Osteoblast (primary cell): ENCODE data around the gene LIMS3. TPM values are rescaled to one million over a fixed set of nuclear protein-coding genes. Genes with fewer than 3 reads are reported as not detected.
"Not testable (repeated sequence)": the region's sequence is repeated elsewhere in the genome, so short reads cannot be mapped to it uniquely, and the experiment has no call there.

Experiments used
- DNase-seq: peaks from one replicate; pipeline ENCODE4 v3.0.0; 2011; ENCODE audit warnings: low spot score, mixed read lengths; ENCODE audit not compliant: insufficient read length; ENCODE audit errors: missing footprints
- H2AFZ ChIP-seq: 2 replicates; pipeline ENCODE4 v1.6.0; 2011; ENCODE audit warnings: mild to moderate bottlenecking, low read length
- H3K27ac ChIP-seq: 2 replicates; pipeline ENCODE4 v1.5.1; 2011; ENCODE audit warnings: mild to moderate bottlenecking, low read depth, low read length, moderate library complexity
- H3K27me3 ChIP-seq: 2 replicates; pipeline ENCODE4 v1.6.0; 2012; ENCODE audit warnings: mild to moderate bottlenecking, control low read depth, inconsistent platforms, low read length, moderate library complexity; ENCODE audit not compliant: insufficient read depth
- H3K36me3 ChIP-seq: 2 replicates; pipeline ENCODE4 v1.5.1; 2011; ENCODE audit warnings: mild to moderate bottlenecking, low read length, control low read depth, moderate library complexity; ENCODE audit not compliant: insufficient read depth
- H3K4me1 ChIP-seq: 2 replicates; pipeline ENCODE4 v1.5.1; 2011; ENCODE audit warnings: mild to moderate bottlenecking, low read length, control low read depth, moderate library complexity; ENCODE audit not compliant: insufficient read depth
- H3K4me2 ChIP-seq: 2 replicates; pipeline ENCODE4 v1.6.0; 2011; ENCODE audit warnings: mild to moderate bottlenecking, low read length; ENCODE audit not compliant: insufficient read depth
- H3K4me3 ChIP-seq: fragments of 200-600 bp; sonication (generic); 3 replicates; pipeline ENCODE4 v1.5.1; 2012; ENCODE audit warnings: mild to moderate bottlenecking, low read length, inconsistent platforms; ENCODE audit not compliant: insufficient read depth
- H3K79me2 ChIP-seq: 2 replicates; pipeline ENCODE4 v1.6.0; 2012; ENCODE audit warnings: mild to moderate bottlenecking, low read length, control low read depth, inconsistent platforms; ENCODE audit not compliant: insufficient read depth
- H3K9me3 ChIP-seq: 2 replicates; pipeline ENCODE4 v1.5.1; 2011; ENCODE audit warnings: low read depth, low read length, control low read depth
- H4K20me1 ChIP-seq: 2 replicates; pipeline ENCODE4 v1.6.0; 2012; ENCODE audit warnings: mild to moderate bottlenecking, low read length, control low read depth; ENCODE audit not compliant: insufficient read depth
- total RNA-seq: library from RNA; depleted of rRNA; stranded (reverse); fragments of >200 nt; gene quantifications from 2 replicates; pipeline ENCODE4 v1.2.3, GENCODE V29; 2012

Gene LIMS3
- 3.2 and 7.2 TPM in 2 replicates for total RNA-seq

DNA sequence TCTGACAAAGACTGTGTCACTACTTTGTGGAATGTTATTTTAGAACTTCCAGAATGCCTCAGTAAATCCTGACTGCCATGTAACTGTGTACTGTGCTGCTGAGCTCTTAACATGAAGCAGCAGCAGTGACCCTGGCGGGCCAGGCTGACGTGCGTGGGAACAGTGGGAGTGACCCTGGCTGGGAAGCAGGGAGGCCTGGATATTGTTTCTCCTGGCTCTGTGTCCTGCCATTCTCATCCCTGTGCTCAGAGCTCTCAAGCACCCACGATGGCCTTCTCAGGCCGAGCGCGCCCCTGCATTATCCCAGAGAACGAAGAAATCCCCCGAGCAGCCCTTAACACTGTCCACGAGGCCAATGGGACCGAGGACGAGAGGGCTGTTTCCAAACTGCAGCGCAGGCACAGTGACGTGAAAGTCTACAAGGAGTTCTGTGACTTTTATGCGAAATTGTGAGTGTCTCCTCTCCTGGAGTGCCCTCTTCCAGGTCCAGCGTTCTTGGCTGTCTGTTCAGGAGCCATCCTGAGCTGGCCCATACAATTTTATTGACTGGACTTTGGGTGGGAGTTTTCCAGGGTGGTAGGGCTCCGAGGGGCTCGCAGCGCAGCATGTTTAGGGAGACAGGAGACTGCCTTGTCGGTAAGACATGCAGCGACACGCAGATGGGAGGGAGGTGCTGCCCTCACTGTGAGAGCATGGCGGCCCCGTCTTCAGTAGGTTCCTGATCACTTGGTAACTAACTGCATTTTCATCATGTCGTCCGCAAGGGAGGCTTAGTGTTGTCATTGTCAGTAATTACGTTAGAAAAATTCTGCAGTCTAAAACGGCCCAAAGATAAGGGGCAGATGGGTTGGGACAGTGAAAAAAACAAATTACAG, at the start of gene LIMS3:
TSS of gene LIMS3 (plus strand) at position 227 of the 875 bp plus-strand sequence. CDS start at position 268, 41 bp downstream.
- H3K79me2 ChIP-seq, H4K20me1 ChIP-seq: not testable (repeated sequence)

DNA sequence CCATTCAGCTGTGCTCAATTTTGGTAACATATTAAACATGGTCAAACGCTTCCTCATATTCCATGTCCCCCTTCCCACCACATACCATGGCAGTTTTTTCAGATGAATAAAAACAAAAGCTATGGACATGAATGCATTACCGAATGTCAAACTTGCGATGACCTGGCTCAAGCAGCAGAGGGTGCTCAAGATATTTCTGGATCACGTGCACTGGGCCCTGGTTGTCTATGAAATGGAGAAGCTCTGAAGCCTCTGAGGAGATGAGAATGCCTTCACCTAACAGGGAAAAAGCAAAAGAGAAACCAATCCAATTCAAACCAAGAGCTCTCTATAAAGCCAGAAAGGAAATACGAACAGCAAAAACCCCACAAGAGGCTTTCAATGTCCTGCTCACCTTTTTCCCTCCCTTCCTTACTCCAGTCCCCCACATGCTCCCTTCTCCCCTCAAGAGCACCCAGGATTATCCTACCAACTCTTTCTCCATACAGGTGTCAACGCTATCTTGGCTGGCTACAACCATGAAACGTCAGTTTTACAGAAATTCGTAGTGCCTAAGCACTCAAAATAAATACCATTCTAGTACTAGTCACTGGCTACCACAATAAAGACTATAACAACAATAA, 27.2 kb upstream of the LIMS3 start:
- not testable (repeated sequence) for H3K27me3 ChIP-seq, H3K4me3 ChIP-seq, H3K36me3 ChIP-seq, H3K4me2 ChIP-seq, H4K20me1 ChIP-seq, DNase-seq, H3K79me2 ChIP-seq, H3K4me1 ChIP-seq, H3K27ac ChIP-seq, H3K9me3 ChIP-seq, H2AFZ ChIP-seq

More for the DNA sequence above, at the start of gene LIMS3:
- not testable (repeated sequence) for H3K9me3 ChIP-seq, H2AFZ ChIP-seq, H3K36me3 ChIP-seq, H3K4me2 ChIP-seq, H3K4me3 ChIP-seq, H3K27me3 ChIP-seq, DNase-seq, H3K4me1 ChIP-seq, H3K27ac ChIP-seq

DNA sequence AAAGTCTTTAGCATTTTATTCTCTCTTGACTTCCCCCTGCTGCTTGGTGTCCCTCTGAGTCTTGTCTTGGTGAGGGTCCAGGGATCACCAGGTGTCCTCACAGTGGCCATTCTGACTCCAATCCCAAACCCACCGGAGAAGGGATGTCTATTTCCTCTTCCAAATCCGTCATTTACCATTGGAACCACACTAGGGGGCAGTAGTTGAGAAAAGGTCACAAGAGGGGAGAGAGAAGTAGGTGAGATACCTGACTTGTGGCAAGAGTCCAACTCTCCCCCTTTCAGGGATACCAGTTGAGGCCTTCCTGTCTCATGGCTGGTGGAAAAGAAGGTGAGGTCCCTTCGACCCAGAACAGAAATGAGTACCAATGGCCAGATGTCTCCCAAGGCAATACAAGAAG, 21.9 kb upstream of the LIMS3 start:
- H3K9me3 ChIP-seq, H3K27me3 ChIP-seq, H3K79me2 ChIP-seq, H3K27ac ChIP-seq, H3K36me3 ChIP-seq, H2AFZ ChIP-seq, DNase-seq, H3K4me1 ChIP-seq, H3K4me2 ChIP-seq, H4K20me1 ChIP-seq, H3K4me3 ChIP-seq: not testable (repeated sequence)

DNA sequence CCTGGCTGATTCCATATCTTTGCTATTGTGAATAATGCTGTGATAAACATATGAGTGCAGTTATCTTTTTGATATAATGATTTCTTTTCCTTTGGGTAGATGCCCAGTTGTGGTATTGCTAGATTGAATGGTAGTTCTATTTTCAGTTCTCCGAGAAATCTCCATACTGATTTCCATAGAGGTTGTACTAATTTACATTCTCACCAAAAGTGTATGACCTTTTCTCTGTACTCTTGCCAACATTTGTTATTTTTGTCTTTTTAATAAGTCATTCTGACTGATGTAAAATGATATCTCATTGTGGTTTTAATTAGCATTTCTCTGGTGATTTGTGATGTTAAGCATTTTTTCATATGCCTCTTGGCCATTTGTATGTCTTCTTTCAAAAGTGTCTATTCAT, 16.4 kb upstream of the LIMS3 start:
- not testable (repeated sequence) for H3K36me3 ChIP-seq, H4K20me1 ChIP-seq, H3K9me3 ChIP-seq, H2AFZ ChIP-seq, H3K27me3 ChIP-seq, H3K4me1 ChIP-seq, H3K79me2 ChIP-seq, DNase-seq, H3K27ac ChIP-seq, H3K4me2 ChIP-seq, H3K4me3 ChIP-seq

DNA sequence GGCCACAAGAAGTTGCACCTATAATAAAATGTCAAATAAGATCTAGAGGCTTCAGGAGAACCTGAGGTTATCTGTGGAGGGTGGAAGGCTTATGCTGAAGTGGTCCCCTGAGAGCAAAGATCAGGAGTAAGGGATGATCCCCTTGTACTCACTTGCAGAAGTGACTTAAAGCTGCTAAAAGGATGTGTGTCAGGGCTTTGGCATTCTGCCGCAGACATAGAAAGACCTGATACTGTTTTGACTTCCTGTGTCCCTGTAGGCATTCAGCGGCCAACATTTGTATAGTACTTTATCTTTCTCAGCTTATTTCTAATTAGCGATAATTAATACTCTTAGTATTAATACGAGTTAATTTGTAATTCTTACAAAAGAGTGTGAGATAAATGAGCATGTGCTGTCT, 10.1 kb upstream of the LIMS3 start:
- not testable (repeated sequence) for H3K9me3 ChIP-seq, H3K4me2 ChIP-seq, H3K27me3 ChIP-seq, H3K79me2 ChIP-seq, H4K20me1 ChIP-seq, DNase-seq, H3K27ac ChIP-seq, H3K4me3 ChIP-seq, H2AFZ ChIP-seq, H3K4me1 ChIP-seq, H3K36me3 ChIP-seq

GRCh38 chr2:109889909-109890308, 8.6 kb upstream of the LIMS3 start:
- not testable (repeated sequence) for H3K4me2 ChIP-seq, DNase-seq, H4K20me1 ChIP-seq, H2AFZ ChIP-seq, H3K4me1 ChIP-seq, H3K36me3 ChIP-seq, H3K27ac ChIP-seq, H3K4me3 ChIP-seq, H3K9me3 ChIP-seq, H3K27me3 ChIP-seq, H3K79me2 ChIP-seq

GRCh38 chr2:109891024-109891423, 7.5 kb upstream of the LIMS3 start:
- H3K4me1 ChIP-seq, H3K79me2 ChIP-seq, DNase-seq, H3K27me3 ChIP-seq, H2AFZ ChIP-seq, H4K20me1 ChIP-seq, H3K36me3 ChIP-seq, H3K4me2 ChIP-seq, H3K9me3 ChIP-seq, H3K4me3 ChIP-seq, H3K27ac ChIP-seq: not testable (repeated sequence)

- not testable (repeated sequence) for H2AFZ ChIP-seq, H3K4me1 ChIP-seq, H3K4me2 ChIP-seq, H3K79me2 ChIP-seq, H3K36me3 ChIP-seq, DNase-seq, H3K27me3 ChIP-seq, H4K20me1 ChIP-seq, H3K4me3 ChIP-seq, H3K27ac ChIP-seq, H3K9me3 ChIP-seq
These were observed 4.8 kb upstream of the LIMS3 start for GRCh38 chr2:109893736-109894135.

DNA sequence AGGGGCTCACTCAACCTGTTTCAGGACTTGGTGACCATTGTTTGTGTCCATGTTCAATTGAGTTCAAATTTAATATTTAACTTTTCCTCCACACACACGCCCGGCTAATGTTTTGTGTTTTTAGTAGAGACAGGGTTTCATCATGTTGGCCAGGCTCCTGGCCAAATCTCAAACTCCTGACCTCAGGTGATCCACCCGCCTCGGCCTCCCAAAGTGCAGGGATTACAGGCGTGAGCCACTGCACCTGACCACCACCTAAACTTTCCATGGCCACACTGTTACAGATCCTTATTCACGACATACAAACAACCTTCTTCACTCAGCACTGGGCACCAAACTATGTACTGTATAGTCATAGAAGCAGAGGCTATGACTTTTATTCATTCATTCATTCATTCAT, 4.3 kb upstream of the LIMS3 start:
- not testable (repeated sequence) for H3K4me1 ChIP-seq, DNase-seq, H3K9me3 ChIP-seq

More for the DNA sequence above, 4.3 kb upstream of the LIMS3 start:
- H4K20me1 ChIP-seq, H3K27me3 ChIP-seq, H3K4me3 ChIP-seq, H3K36me3 ChIP-seq, H3K79me2 ChIP-seq, H3K4me2 ChIP-seq, H2AFZ ChIP-seq, H3K27ac ChIP-seq: not testable (repeated sequence)
